NCI-H2171 treated with DMSO at 0.1 percent for 48 hours (cell line): ENCODE results near the gene TRIM23.

Source experiments
- DNase-seq: peaks from one replicate; lab custom pipeline; 2025; lab: John Stamatoyannopoulos, UW

Gene TRIM23

DNA sequence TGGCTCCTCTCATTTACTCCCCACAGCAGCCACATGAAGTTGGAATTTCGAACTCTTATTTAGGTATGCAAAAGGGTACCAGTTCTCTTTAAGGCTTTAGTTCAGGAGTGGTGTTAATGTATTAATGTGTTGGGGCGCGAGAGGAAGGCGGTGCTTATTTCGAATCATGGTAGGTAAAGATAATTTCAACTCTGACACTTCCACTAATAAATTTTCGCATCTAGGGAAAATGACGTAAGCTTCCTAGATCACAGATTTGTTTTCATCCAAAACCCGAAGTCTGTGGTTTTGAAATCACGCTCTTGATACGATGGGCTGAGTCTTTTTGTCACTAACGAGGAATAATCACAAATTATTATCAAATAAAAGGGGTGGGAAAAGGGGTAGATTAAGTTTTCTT lies 60.4 kb downstream of the TRIM23 start:
- no peak for DNase-seq

DNA sequence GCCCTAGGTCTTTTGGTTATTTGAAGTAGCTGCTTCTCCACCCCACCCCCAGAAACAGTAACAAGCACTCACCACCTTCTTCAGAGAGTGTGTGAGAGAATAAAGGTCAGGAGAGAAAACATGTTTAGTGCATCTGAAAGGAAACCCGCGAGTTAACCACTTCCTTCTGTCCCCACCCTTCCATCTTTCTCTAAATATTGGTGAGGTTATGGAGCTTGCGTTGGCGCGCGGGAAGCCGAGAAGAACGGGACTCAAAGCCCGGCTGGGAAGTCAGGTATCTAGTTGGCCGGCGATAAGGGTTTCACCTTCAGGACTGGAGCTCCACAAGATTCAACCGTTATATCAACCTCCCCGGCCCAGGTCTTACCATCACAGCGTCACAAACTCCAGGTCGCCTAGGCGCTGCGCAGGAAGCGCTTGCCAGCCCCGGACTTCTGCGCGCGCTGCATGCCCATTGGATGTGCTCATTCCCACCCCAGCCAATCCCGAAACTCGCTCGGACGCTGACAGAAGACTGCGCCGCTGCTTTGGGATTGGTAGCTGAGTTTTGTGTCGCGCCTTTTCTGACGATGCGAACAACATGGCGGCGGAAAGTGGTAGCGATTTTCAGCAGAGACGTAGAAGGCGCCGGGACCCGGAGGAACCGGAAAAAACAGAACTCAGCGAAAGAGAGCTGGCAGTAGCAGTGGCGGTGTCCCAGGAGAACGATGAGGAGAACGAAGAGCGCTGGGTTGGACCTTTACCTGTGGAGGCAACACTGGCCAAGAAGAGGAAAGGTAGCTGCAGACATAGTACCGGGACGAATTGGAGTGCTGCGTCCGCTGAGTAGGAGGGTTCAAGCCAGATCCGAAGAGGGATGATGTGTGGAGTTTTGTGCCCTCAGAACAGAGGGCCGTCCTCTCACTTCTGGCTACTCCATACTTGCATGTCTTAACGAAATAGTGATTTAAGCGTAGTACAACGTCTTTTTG lies 61.1 kb downstream of the TRIM23 start, which contains the start of the genes CENPK and PPWD1:
Gene CENPK (minus strand): TSS at position 438 of the 971 bp plus-strand sequence. CDS start 8,261 bp downstream, outside the sequence.
Gene PPWD1 (plus strand): TSS at position 566 of the 971 bp plus-strand sequence. CDS start 15 bp downstream, at position 581.
- peak; percentile 92 for DNase-seq

DNA sequence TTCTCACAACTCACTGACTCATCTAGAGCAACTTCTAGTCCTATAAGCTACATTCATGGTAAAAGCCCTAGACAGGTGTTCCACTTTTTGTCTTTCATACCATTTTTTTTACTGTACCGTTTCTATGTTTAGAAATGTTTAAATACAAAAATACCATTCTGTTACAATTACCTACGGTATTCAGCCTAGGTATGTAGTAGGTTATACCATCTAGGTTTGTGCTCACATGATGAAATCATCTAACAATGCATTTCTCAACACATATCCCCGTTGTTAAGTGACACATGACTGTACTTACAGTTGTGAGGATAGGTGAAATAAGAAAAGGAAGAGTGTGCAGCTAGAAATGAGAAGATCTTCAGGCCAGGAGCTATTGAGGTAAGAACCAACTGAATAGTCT lies 67.4 kb downstream of the TRIM23 start:
- DNase-seq, result no peak

DNA sequence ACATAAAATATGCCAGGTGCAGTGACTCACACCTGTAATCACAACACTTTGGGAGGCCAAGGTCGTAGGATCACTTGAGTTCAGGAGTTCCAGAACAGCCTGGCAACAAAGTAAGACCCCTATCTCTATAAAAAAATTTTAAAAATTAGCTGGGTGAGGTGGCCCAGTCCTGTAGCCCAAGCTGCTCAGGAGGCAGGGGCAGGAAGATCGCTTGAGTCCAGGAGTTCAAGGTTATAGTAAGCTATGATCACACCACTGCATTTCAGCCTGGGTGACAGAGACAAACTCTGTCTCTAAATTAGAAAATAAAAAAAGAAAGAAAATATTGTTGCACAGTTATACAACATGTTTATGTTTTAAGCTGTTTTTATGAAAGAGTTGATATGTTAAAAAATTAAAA lies 68.0 kb downstream of the TRIM23 start:
- DNase-seq, result no peak

DNA sequence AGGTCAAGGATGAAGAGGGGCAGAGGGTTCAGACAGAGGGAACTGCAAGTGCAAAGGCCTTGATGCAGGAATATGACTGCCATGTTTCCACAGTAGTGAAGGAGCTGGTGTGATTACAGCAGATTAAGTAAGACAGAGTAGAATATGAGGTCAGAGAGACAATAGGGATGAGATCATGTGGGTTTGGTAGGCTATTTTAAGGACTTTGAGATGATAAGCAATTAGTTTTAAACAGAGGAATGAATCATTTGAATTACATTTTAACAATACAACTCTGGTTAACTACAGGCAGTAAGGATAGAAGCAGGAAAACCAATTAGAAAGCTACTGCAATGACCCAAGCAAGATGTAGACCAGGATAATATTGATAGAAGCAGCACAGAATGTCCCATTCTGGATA lies 68.8 kb downstream of the TRIM23 start:
- no peak for DNase-seq

DNA sequence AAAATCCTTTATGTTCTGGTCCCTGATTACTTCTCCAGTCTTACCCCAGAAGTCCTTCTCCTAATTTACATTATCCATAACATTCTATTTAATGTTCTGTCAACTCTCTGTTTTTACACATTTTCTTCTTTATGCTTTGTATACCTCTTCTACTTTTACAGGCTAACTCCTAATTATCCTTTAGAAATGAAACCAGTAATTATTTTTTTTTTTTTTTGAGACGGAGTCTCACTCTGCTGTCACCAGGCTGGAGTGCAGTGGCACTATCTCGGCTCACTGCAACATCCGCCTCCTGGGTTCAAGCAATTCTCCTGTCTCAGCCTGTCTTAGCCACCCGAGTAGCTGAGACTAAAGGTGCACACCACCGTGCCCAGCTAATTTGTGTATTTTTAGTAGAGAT lies 70.2 kb downstream of the TRIM23 start:
- DNase-seq, result no peak

DNA sequence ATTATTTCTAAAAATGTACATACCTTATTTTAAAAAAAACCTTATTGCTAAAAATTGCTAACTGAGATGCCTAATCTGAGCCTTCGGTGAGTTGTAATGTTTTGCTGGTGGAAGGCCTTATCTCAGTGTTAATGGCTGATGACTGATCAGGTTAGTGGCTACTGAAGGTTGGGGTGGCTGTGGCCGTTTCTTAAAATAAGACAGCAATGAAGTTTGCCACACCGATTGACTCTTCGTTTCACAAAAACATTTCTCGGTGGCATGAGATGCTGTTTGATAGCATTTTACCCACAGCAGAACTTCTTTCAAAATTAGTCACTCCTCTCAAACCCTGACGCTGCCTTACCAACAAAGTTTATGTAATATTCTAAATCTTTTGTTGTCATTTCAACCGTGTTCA lies 75.9 kb downstream of the TRIM23 start:
- no peak for DNase-seq

DNA sequence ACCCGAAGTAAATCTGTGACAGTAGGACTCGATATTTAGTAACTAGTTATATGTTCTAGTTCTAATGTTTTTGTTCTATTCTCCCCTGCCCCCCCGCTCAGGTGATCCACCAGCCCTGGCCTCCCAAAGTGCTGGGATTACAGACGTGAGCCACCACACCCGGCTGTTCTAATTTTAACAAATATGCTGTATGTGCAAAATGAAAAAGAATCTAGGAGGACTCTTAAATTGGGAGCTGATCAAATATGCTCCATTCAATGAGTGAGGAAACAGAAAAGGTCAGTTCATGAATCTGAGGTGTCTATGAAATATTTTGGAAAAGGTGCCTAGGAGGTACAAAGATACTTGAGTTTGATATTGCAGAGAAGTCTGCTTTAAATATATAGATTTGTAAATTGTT lies 78.0 kb downstream of the TRIM23 start:
- no peak for DNase-seq

DNA sequence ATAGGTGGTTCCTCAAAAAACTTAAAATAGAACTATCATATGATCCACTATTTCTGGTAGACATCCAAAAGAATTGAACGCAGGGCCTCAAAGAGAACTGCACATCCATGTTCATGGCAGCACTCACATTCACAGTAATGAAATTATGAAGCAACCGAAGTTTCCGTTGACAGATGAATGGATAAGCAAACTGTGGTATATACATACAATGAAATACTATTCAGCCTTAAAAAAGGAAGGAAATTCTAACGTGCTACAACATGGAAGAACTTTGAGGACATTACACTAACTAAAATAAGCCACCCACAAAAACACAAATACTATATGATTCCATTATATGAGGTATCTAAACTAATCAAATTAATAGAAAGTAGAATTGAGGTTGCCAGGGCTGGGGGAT lies 79.7 kb downstream of the TRIM23 start:
- DNase-seq, result no peak

DNA sequence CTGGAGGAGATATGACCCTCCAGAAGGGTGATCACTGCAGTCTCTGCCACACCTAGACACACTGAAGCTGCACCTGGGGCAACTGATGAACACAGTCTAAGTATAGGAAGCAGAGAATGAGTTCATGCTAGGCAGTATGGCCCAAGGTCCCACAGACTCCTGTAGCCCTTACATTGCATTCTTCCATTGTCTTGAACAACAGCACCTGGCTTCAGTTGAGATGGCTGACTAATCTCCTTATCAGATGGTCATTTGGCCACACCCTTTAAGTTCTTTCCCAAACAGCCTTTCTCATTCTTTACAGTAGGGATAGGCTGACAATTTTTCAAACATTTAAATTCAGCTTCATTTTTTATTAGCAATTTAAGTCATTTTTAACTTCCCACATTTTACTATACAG lies 84.3 kb downstream of the TRIM23 start:
- no peak for DNase-seq
